ENCODE results near the gene PIP5K1C.

Gene PIP5K1C

DNA sequence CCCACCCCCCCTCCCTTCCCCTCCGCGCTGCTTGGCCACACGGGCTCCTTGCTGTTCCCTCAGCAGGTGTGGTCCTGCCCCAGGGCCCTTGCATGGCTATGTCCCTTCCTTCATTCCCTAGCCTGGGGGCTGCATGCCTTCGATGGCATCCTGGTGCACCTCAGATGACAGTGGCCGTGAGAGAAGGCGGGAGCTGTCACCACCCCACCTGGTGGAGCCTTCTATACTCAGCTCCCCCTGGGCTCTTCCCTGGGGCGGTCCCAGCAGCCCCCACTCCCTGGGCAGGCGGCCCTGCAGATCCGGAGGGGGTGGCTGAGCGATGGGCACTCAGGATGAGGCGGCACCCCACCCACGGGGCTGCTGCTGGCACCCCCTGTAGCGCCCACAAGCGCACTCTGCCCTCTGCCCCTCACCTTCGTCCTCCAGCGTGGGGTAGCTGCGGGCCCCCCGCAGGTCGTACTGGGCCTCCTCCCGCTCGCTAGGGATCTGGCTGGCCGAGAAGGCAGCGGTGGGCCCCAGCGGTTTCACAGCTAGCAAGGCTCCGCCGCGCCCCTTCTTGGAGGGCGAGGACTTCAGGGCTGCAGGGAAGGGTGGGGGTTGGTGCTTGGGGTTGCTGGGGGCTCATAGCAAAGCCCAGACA lies 56.5 kb downstream of the PIP5K1C start:
- H3K4me3 ChIP-seq (replicated peaks in 1 of 2; ENCODE audit: low read depth in 2 of 2, low read length in 2 of 2) = no peak overlapping the region
- no peak for DNase-seq (ENCODE audit: low read depth in 2 of 2)
- TF ChIP-seq, protein P1, sequence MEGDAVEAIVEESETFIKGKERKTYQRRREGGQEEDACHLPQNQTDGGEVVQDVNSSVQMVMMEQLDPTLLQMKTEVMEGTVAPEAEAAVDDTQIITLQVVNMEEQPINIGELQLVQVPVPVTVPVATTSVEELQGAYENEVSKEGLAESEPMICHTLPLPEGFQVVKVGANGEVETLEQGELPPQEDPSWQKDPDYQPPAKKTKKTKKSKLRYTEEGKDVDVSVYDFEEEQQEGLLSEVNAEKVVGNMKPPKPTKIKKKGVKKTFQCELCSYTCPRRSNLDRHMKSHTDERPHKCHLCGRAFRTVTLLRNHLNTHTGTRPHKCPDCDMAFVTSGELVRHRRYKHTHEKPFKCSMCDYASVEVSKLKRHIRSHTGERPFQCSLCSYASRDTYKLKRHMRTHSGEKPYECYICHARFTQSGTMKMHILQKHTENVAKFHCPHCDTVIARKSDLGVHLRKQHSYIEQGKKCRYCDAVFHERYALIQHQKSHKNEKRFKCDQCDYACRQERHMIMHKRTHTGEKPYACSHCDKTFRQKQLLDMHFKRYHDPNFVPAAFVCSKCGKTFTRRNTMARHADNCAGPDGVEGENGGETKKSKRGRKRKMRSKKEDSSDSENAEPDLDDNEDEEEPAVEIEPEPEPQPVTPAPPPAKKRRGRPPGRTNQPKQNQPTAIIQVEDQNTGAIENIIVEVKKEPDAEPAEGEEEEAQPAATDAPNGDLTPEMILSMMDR (IDR thresholded peaks at IDR 0.05; ENCODE audit: low read depth, low read length) = no peak

DNA sequence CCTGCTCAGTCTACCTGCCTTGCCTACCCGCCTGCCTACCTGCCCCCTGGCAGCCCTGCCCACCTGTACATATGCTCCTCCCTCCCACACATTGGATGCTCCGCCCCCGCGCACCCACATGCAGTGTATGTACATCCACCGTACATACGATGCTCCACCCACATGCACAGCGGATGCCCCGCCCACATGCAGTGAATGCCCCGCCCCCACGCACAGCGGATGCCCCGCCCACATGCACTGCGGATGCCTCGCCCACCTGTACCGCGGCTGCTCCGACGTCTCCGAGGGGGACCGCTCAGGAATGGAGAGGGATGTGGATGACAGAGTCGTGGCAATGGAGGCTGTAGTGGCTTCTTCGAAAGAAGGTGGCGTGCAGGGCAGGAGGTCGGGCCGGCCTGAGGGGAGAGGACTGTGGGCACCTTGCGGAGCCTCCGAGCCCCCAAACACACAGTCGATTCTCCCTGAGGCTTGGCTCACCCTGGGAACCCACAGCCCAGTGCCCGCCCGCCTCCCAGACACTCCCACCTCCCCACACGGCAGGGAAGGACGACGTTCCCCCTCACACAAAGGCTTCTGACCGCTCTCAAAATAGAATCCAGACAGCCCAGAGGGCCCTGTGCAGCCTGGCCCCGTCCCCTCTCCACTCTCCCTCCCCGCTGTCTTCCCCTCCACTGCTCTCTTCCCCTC lies 57.1 kb downstream of the PIP5K1C start:
- H3K4me3 ChIP-seq (replicated peaks in 1 of 2; ENCODE audit: low read depth in 2 of 2, low read length in 2 of 2) = no peak overlapping the region
- TF ChIP-seq, protein P1 (IDR thresholded peaks at IDR 0.05; ENCODE audit: low read depth, low read length) = no peak
- no peak for DNase-seq (ENCODE audit: low read depth in 2 of 2)

DNA sequence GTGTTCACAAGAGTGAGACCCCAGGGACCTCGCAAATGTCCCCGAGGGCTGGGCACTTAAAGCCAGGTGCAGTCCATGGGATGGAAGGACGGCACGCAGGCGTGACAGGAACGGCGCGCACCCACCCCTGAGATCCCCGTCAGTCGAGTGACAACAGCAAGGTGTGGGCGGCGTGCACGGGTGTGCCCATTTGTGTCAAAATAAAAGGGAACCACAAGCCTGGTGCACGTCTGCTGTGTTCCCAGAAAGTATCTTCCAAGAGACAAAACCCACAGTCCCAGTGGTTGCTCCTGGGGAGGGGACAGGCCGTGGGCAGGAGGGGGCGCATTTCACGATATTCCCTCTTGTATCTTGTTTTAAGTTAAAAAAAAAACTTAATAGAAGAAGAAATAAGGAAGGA lies 58.0 kb downstream of the PIP5K1C start:
- TF ChIP-seq, protein P1 (IDR thresholded peaks at IDR 0.05; ENCODE audit: low read depth, low read length) = no peak
- H3K4me3 ChIP-seq (replicated peaks in 1 of 2; ENCODE audit: low read depth in 2 of 2, low read length in 2 of 2) = no peak overlapping the region
- DNase-seq (ENCODE audit: low read depth in 2 of 2) = no peak

DNA sequence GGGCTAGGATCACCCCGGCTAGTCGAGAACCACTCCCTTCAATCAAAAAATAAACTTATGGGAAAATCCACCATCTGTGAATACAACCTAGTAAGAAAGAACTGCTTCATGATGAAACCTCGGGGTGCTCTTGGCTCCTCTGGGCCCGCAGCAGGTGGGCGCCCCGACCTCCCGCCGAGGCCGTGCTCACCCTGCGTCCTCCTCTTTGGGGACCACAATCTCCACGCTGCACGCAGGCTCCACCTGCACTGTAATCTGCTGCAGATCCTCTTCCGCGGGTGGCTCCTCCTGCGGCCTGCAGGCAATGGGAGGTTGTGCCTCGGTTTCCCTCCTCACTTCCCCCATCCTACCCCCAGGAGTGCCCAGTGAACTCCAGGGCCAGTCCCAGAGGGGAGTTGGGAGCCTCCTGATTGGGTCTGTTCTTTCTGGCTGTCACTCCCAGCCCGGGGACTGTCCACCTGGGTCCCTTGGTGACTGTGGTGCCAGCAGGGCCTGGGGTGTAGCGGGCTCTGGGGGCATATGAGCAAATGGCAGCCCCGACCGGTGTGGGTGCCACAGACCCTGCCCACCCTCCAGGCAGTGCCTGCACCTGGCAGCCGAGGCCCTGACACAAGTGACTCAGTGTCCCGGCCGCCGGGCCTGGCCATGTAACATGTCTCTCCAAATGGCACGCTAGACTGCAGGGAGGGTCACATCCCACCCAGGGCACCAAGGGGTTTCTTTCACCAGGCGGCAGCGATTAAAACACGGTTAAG lies 58.6 kb downstream of the PIP5K1C start:
- TF ChIP-seq, protein P1 (IDR thresholded peaks at IDR 0.05; ENCODE audit: low read depth, low read length) = no peak
- H3K4me3 ChIP-seq (replicated peaks in 1 of 2; ENCODE audit: low read depth in 2 of 2, low read length in 2 of 2) = no peak overlapping the region
- DNase-seq (ENCODE audit: low read depth in 2 of 2) = no peak

DNA sequence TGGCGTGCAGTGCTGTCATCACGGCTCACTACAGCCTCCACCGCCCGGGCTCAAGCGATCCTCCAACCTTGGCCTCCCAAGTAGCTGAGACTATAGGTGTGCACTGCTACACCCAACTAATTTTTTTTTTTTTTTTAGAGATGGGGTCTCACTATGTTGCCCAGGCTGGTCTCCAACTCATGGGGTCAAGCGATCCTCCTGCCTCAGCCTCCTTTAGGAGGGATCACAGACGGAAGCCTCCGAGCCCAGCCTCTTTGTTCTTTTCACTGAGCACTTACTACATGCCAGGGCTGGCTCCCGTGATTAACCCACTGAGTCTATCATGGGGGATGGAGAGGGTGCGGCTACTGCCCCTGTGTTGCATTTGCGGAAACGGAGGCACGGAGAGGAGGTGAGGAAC lies 60.8 kb downstream of the PIP5K1C start:
- H3K4me3 ChIP-seq (replicated peaks in 1 of 2; ENCODE audit: low read depth in 2 of 2, low read length in 2 of 2) = no peak overlapping the region
- DNase-seq (ENCODE audit: low read depth in 2 of 2) = no peak
- TF ChIP-seq, protein P1 (IDR thresholded peaks at IDR 0.05; ENCODE audit: low read depth, low read length) = no peak

DNA sequence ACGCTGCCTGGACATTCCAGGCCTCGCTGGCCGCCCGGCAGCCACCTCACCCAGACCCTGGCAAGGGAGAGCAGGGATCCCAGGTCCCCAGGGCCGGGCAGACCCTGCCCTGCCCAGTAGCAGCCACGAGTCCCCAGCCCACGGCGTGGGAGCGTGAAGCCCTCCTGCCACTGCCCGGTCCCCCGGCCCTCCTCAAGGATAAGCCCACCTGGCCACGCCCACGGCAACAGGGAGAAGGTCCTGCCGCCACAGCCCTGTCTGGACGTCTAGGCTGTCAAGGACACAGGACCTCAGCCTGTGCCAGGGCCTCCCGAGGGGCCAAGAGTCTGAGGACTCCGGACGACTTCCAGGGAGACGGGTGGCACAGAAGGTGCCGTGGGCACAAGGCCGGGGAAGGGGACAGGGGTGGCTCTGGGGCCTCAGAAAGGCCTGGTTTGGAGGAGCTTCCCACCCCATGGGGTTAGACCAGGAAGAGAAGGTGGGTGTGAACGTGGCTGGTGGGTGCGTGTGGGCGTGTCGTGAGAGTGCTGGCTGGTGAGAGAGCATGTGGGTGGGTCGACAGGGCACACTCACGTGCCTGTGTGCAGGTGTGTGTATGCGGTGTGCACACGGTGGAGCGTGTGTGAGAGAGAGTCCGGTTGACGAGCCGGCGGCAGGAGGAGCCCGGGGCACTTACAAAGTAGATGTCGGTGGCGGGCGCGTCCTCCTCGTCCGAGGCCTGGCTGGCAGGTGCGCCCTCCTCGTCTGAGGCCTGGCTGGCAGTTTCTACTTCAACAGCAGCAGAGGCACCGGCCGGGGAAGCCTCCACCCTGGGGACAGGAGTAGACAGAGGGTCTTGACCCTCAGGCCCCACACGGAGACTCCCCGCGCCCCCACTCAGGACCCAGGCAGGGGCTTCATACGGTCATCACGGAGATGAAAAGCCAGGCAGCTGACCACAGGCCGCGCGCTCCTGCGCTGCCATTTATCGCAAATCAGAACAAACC lies 61.8 kb downstream of the PIP5K1C start:
- H3K4me3 ChIP-seq (replicated peaks in 1 of 2; ENCODE audit: low read depth in 2 of 2, low read length in 2 of 2) = no peak overlapping the region
- DNase-seq (ENCODE audit: low read depth in 2 of 2) = no peak
- TF ChIP-seq, protein P1 (IDR thresholded peaks at IDR 0.05; ENCODE audit: low read depth, low read length) = no peak

All from cardiac fibroblast (primary cell).